GM12878 (cell line): ENCODE results near the gene CCDC181. TPM values are rescaled to one million over a fixed set of nuclear protein-coding genes. Genes with fewer than 3 reads are reported as not detected.

Experiments used
- NRF1 ChIP-seq: conservative IDR thresholded peaks from 2 replicates; pipeline ENCODE4 v1.6.1; 2011; ENCODE audit warnings: mild to moderate bottlenecking, low read depth, low read length, improper control_type of control experiment
- RFX5 ChIP-seq: IDR thresholded peaks from 2 replicates; pipeline ENCODE4 v1.6.1; 2011; ENCODE audit warnings: low read depth, low read length, improper control_type of control experiment
- ZBED1 ChIP-seq: IDR thresholded peaks from 2 replicates; pipeline ENCODE4 v1.6.1; 2016; ENCODE audit warnings: borderline replicate concordance
- polyA plus RNA-seq, 11 experiments: library from polyadenylated mRNA; depleted of rRNA in 4 of 11; unstranded in 6 of 11; stranded (reverse) in 5 of 11; fragments of >200 nt; fragmentation: Nextera tagmentation in 4 of 11; fragmentation: Illumina TruSeq in 1 of 11; extraction: Ambion mirVana in 4 of 11; extraction: Trizol in 1 of 11; gene quantifications; 1 replicate in 1 of 11; 2 replicates in 10 of 11; pipeline versions ENCODE4 v1.2.1 to v1.2.3, GENCODE V29; 2011 to 2016; ENCODE audit warnings: inconsistent platforms in 2 of 11, missing spikeins in 2 of 11, low read depth in 1 of 11
- total RNA-seq, 4 experiments: library from RNA; depleted of rRNA in 3 of 4; stranded (reverse); fragments of >200 nt in 3 of 4; fragmentation: Illumina TruSeq in 1 of 4; extraction: Trizol in 1 of 4; gene quantifications; 2 replicates each; pipeline versions ENCODE4 v1.2.1 to v1.2.3, GENCODE V29; 2013 to 2021
- TF ChIP-seq, protein P1 (sequence below): fragments of 150-350 bp; IDR thresholded peaks from 2 replicates; pipeline ENCODE4 v1.6.1; 2016; ENCODE audit warnings: low read depth, low read length
- TF ChIP-seq, protein P2 (sequence below), 3 experiments: IDR thresholded peaks in 2 of 3; conservative IDR thresholded peaks in 1 of 3; 2 replicates each; pipeline ENCODE4 v1.5.1; 2011; ENCODE audit warnings: low read depth in 3 of 3, low read length in 3 of 3, mild to moderate bottlenecking in 3 of 3, control low read depth in 2 of 3, moderate library complexity in 2 of 3, inconsistent platforms in 1 of 3, mixed read lengths in 1 of 3; ENCODE audit not compliant: control insufficient read depth in 2 of 3, insufficient read depth in 1 of 3; ENCODE audit errors: extremely low read depth in 1 of 3

CCDC181 gene
- total and polyA plus RNA-seq, 10 of the 15 experiments (the other 5 are each of a cell fraction or from before 2014, with no cell fraction given), result not detected

DNA sequence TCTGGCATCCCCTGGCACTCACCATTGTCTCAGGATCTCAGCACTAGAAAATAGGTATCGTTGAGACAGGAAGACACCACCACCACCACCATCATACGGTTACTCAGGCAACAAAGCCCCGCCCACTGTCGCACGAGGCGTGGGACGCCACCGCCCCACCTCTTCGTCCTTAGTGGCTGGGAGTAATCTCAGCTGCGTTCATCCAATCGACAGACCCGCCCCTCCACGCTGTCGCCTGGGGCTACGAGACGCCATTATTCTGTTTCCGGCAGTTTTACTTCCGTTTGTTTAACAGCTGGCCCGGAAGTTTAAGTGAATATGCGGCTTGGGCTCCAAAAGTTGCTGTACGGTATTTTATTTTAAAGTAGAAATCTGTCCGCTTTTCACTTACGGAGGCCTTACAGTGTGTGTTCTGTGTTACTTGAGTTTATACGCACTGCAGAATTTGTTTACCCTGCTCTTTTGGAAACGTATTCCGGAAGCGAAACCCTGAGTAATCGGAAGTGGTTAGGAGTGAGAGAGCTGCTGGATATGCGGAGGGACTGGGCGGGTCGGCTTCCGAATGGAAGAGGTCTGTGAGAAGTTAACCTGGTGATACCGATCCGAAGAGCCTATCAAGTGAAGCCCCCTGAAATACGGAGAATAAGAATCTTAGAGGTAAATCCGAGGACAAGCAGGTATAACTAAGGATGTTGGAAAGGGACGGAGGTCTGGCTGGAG lies 59.4 kb downstream of the CCDC181 start, which contains the start of the genes BLZF1 and NME7 (continued):
- TF ChIP-seq, protein P1, sequence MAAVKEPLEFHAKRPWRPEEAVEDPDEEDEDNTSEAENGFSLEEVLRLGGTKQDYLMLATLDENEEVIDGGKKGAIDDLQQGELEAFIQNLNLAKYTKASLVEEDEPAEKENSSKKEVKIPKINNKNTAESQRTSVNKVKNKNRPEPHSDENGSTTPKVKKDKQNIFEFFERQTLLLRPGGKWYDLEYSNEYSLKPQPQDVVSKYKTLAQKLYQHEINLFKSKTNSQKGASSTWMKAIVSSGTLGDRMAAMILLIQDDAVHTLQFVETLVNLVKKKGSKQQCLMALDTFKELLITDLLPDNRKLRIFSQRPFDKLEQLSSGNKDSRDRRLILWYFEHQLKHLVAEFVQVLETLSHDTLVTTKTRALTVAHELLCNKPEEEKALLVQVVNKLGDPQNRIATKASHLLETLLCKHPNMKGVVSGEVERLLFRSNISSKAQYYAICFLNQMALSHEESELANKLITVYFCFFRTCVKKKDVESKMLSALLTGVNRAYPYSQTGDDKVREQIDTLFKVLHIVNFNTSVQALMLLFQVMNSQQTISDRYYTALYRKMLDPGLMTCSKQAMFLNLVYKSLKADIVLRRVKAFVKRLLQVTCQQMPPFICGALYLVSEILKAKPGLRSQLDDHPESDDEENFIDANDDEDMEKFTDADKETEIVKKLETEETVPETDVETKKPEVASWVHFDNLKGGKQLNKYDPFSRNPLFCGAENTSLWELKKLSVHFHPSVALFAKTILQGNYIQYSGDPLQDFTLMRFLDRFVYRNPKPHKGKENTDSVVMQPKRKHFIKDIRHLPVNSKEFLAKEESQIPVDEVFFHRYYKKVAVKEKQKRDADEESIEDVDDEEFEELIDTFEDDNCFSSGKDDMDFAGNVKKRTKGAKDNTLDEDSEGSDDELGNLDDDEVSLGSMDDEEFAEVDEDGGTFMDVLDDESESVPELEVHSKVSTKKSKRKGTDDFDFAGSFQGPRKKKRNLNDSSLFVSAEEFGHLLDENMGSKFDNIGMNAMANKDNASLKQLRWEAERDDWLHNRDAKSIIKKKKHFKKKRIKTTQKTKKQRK, result no peak
- TF ChIP-seq, protein P2, sequence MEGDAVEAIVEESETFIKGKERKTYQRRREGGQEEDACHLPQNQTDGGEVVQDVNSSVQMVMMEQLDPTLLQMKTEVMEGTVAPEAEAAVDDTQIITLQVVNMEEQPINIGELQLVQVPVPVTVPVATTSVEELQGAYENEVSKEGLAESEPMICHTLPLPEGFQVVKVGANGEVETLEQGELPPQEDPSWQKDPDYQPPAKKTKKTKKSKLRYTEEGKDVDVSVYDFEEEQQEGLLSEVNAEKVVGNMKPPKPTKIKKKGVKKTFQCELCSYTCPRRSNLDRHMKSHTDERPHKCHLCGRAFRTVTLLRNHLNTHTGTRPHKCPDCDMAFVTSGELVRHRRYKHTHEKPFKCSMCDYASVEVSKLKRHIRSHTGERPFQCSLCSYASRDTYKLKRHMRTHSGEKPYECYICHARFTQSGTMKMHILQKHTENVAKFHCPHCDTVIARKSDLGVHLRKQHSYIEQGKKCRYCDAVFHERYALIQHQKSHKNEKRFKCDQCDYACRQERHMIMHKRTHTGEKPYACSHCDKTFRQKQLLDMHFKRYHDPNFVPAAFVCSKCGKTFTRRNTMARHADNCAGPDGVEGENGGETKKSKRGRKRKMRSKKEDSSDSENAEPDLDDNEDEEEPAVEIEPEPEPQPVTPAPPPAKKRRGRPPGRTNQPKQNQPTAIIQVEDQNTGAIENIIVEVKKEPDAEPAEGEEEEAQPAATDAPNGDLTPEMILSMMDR (IDR thresholded peaks at IDR 0.05 in 2 of 3, conservative IDR thresholded peaks at IDR 0.05 in 1 of 3; ENCODE audit: control insufficient read depth in 2 of 3, extremely low read depth in 1 of 3, insufficient read depth in 1 of 3, low read depth in 3 of 3, low read length in 3 of 3), result no peak
- no peak for TF ChIP-seq NRF1
- TF ChIP-seq RFX5, result no peak
- no peak for TF ChIP-seq ZBED1
- TF ChIP-seq, all 136 proteins: peak for 63
